HG02885 (cell line): ENCODE results near the gene ERF.

ENCODE experiments used
- ATAC-seq: cut with Tn5 transposase; IDR thresholded peaks from one replicate; pipeline ENCODE4 v1.9.1; 2021; ENCODE audit warnings: mild to moderate bottlenecking; ENCODE audit not compliant: unreplicated experiment, poor library complexity

ERF gene

GRCh38 chr19:42244347-42245220, 10.3 kb downstream of the ERF start:
- peak; percentile 40 for ATAC-seq

- ATAC-seq, result peak; percentile 69
Observed at GRCh38 chr19:42242512-42243409, 12.2 kb downstream of the ERF start, which contains the start of gene GSK3A. Gene GSK3A (minus strand): TSS chr19:42242602. CDS start chr19:42242465, 137 bp downstream.

GRCh38 chr19:42242069-42242511, 12.8 kb downstream of the ERF start:
- ATAC-seq, result peak; percentile 0

- ATAC-seq, result no peak
Observed at GRCh38 chr19:42241279-42241678, 13.6 kb downstream of the ERF start.

GRCh38 chr19:42239544-42240220, 15.2 kb downstream of the ERF start:
- no peak for ATAC-seq

GRCh38 chr19:42235181-42235580, 19.7 kb downstream of the ERF start:
- no peak for ATAC-seq

GRCh38 chr19:42234364-42234763, 20.6 kb downstream of the ERF start:
- ATAC-seq, result no peak

- no peak for ATAC-seq
Observed at GRCh38 chr19:42233678-42234292, 21.1 kb downstream of the ERF start.

GRCh38 chr19:42233106-42233505, 21.8 kb downstream of the ERF start:
- no peak for ATAC-seq

GRCh38 chr19:42232435-42232834, 22.5 kb downstream of the ERF start:
- ATAC-seq, result no peak

- ATAC-seq, result no peak
Observed at GRCh38 chr19:42230571-42230970, 24.4 kb downstream of the ERF start.

GRCh38 chr19:42229855-42230351, 25.0 kb downstream of the ERF start:
- ATAC-seq, result no peak

- ATAC-seq, result no peak
Observed at GRCh38 chr19:42229301-42229854, 25.6 kb downstream of the ERF start.

GRCh38 chr19:42228641-42229040, 26.3 kb downstream of the ERF start:
- ATAC-seq, result no peak

GRCh38 chr19:42226886-42227285, 28.0 kb downstream of the ERF start:
- ATAC-seq, result no peak

- ATAC-seq, result no peak
Observed at GRCh38 chr19:42225718-42226292, 29.1 kb downstream of the ERF start.

GRCh38 chr19:42224940-42225717, 29.8 kb downstream of the ERF start:
- no peak for ATAC-seq

GRCh38 chr19:42220751-42221097, 34.2 kb downstream of the ERF start:
- no peak for ATAC-seq
